Activated naive CD4-positive, alpha-beta T cell treated with anti-CD3 and anti-CD28 coated beads, Interleukin-2, amount 50 U/mL, for 24 hours (primary cell): ENCODE data around the gene POLA2.
"Not testable (repeated sequence)": the region's sequence is repeated elsewhere in the genome, so short reads cannot be mapped to it uniquely, and the experiment has no call there.

ENCODE experiments used
- H3K27ac Mint-ChIP-seq: one replicate; pipeline ENCODE4 v1.8.0; 2021; ENCODE audit warnings: mild to moderate bottlenecking, mixed read lengths
- H3K27me3 Mint-ChIP-seq: one replicate; pipeline ENCODE4 v1.8.0; 2021; ENCODE audit warnings: mixed read lengths
- H3K36me3 Mint-ChIP-seq: one replicate; pipeline ENCODE4 v1.8.0; 2021; ENCODE audit warnings: mixed read lengths
- H3K4me1 Mint-ChIP-seq: one replicate; pipeline ENCODE4 v1.8.0; 2021; ENCODE audit warnings: mixed read lengths
- H3K4me3 Mint-ChIP-seq: one replicate; pipeline ENCODE4 v1.8.0; 2021; ENCODE audit warnings: mild to moderate bottlenecking, mixed read lengths
- H3K9me3 Mint-ChIP-seq: one replicate; pipeline ENCODE4 v1.8.0; 2021; ENCODE audit warnings: mixed read lengths

POLA2 gene

GRCh38 chr11:65262381-65262680 lies 569 bp downstream of the POLA2 start:
- no peaks in the 10 kb centered on the region for H3K9me3 Mint-ChIP-seq
- peaks cover 9% of the 10 kb centered on the region for H3K36me3 Mint-ChIP-seq
- H3K27me3 Mint-ChIP-seq = no peaks in the 10 kb centered on the region
- H3K4me1 Mint-ChIP-seq = peaks cover 46% of the 10 kb centered on the region
- peak overlapping the region; percentile 95 for H3K4me3 Mint-ChIP-seq
- peak overlapping the region; percentile 99 for H3K27ac Mint-ChIP-seq

GRCh38 chr11:65262776-65263175 lies 1.0 kb downstream of the POLA2 start:
- H3K9me3 Mint-ChIP-seq = no peaks in the 10 kb centered on the region
- H3K4me1 Mint-ChIP-seq = peaks cover 46% of the 10 kb centered on the region
- H3K27me3 Mint-ChIP-seq = no peaks in the 10 kb centered on the region
- peak overlapping the region; percentile 99 for H3K27ac Mint-ChIP-seq
- peaks cover 9% of the 10 kb centered on the region for H3K36me3 Mint-ChIP-seq
- H3K4me3 Mint-ChIP-seq = peak overlapping the region; percentile 95

DNA sequence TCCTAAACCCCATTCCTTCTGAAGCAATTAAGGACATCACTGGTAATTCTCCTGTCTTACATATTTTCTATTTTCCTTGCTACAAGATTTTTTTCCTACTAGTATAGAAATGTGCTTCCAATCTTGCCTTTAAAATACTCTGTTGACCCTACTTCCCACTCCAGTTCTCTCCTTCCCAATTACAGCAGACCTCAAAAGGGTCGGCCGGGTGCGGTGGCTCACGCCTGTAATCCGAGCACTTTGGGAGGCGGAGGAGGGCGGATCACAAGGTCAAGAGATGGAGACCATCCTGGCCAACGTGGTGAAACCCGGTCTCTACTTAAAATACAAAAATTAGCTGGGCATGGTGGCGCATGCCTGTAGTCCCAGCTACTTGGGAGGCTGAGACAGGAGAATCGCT lies 3.0 kb downstream of the POLA2 start:
- H3K27ac Mint-ChIP-seq, H3K27me3 Mint-ChIP-seq, H3K9me3 Mint-ChIP-seq: not testable (repeated sequence)
- Mint-ChIP-seq H3K36me3 (peaks cover 11% of the 10 kb centered on the region), H3K4me1 (peaks cover 39% of the 10 kb centered on the region), H3K4me3 (peak overlapping the region; percentile 20)

- no peak overlapping the region for H3K4me3 Mint-ChIP-seq
- H3K36me3 Mint-ChIP-seq = peaks cover 17% of the 10 kb centered on the region
- no peaks in the 10 kb centered on the region for H3K27me3 Mint-ChIP-seq
- peaks cover 30% of the 10 kb centered on the region for H3K4me1 Mint-ChIP-seq
- H3K9me3 Mint-ChIP-seq = no peaks in the 10 kb centered on the region
- peak overlapping the region; percentile 36 for H3K27ac Mint-ChIP-seq
These were observed 4.4 kb downstream of the POLA2 start for GRCh38 chr11:65266210-65266609.

DNA sequence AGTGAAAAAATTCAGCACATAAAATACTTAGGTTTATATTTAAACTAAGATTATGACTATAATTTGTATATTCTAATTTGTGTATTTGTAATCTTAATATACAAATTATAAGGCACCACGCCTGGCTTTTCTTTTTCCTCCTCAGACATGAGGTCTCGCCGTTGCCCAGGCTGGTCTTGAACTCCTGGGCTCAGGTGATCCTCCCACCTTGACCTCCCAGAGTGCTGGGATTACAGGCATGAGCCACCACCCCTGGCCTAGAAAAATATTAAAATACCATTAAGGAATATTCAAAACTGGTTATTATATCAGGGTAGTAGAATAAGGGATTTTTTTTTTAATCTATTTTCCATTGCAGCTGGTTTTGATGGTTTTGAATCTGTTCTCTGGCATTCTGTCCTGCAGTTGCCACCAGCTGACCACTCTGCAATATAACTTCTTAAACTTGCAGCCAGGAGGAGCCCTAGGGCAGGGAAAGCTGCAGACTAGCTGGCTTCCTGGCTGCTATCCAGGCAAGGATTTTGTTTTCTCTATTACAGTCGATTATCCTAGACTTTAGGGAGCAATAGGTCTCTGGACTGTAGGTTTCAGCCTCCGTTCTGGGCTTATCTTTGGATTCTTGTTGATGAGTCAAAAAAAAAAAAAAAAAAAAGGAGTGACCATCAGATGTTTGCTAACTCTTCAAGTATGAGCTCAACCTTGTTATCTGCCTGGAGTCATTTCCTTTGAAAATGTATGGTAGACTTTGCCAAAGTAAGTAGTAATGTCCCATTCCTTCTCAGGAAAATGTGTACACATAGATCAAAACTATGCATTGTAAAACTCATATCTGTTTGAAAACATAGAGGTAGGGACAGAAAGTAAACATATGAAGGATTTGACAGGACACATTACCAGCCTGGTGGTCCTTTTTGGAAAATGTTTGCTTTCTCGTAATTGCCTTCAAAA lies 13.2 kb downstream of the POLA2 start:
- peaks cover 16% of the 10 kb centered on the region for H3K36me3 Mint-ChIP-seq
- no peaks in the 10 kb centered on the region for H3K9me3 Mint-ChIP-seq
- H3K27me3 Mint-ChIP-seq = no peaks in the 10 kb centered on the region
- no peak overlapping the region for H3K27ac Mint-ChIP-seq
- peaks cover 6% of the 10 kb centered on the region for H3K4me1 Mint-ChIP-seq
- H3K4me3 Mint-ChIP-seq = no peak overlapping the region

DNA sequence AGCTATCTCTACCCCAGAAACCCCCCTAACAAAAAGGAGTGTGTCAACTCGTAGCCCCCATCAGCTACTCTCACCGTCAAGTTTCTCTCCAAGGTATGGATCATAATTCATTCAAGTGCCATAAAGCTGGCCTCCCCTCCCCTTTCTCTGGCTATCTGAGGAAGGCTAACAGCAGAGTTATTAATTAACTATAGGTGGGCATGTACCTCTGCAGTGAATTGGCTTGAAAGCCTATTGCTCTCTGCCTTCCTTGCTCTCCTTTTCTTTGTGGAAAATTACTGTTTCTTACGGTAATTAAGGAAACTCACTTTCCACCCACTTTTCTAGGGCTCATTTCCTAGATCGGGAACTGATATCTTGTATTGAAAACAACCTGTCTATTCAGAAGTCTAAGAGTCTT lies 14.1 kb downstream of the POLA2 start:
- Mint-ChIP-seq H3K4me1 (peaks cover 8% of the 10 kb centered on the region), H3K9me3 (no peaks in the 10 kb centered on the region), H3K27ac (no peak overlapping the region), H3K4me3 (no peak overlapping the region), H3K27me3 (no peaks in the 10 kb centered on the region), H3K36me3 (peaks cover 13% of the 10 kb centered on the region)

DNA sequence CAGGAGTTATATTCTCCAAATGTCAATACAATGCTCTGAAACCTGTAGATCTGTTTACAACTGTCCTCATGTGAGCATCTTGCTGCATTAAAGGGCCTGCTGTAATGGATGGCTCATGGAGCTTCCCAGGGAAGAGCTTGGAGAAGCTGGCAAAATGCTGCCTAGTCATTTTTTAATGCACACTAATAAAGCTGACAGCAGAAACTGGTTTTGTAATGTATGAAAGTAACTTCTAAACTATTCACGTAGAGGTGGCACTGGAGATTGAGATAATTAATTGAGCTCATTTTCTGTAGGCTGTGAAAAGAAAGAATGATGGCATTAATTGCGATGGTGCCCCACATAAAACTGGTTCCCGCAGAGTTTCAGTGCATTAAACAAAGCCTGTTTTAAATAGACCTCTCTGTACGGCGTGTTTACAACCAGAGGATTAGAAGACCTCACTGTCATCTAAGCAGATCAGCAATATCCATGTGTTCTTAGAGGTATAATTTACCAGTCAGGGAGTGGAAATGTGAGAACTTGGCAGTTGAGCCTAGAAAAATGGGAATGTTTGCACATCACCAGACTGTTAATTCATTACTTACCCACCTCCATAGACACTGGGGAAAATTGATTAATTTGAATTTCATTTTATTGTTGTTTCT lies 16.0 kb downstream of the POLA2 start:
- H3K27me3 Mint-ChIP-seq = no peaks in the 10 kb centered on the region
- peaks cover 8% of the 10 kb centered on the region for H3K4me1 Mint-ChIP-seq
- no peak overlapping the region for H3K4me3 Mint-ChIP-seq
- H3K36me3 Mint-ChIP-seq = peaks cover 16% of the 10 kb centered on the region
- H3K27ac Mint-ChIP-seq = no peak overlapping the region
- H3K9me3 Mint-ChIP-seq = no peaks in the 10 kb centered on the region

GRCh38 chr11:65278356-65278755 lies 16.6 kb downstream of the POLA2 start:
- H3K4me1 Mint-ChIP-seq = peaks cover 8% of the 10 kb centered on the region
- no peaks in the 10 kb centered on the region for H3K27me3 Mint-ChIP-seq
- H3K36me3 Mint-ChIP-seq = peaks cover 16% of the 10 kb centered on the region
- no peak overlapping the region for H3K27ac Mint-ChIP-seq
- no peaks in the 10 kb centered on the region for H3K9me3 Mint-ChIP-seq
- no peak overlapping the region for H3K4me3 Mint-ChIP-seq

- Mint-ChIP-seq H3K9me3 (no peaks in the 10 kb centered on the region), H3K4me3 (no peak overlapping the region), H3K36me3 (peaks cover 16% of the 10 kb centered on the region), H3K27me3 (no peaks in the 10 kb centered on the region), H3K27ac (no peak overlapping the region), H3K4me1 (peaks cover 8% of the 10 kb centered on the region)
These were observed 17.5 kb downstream of the POLA2 start for GRCh38 chr11:65279279-65279678.

DNA sequence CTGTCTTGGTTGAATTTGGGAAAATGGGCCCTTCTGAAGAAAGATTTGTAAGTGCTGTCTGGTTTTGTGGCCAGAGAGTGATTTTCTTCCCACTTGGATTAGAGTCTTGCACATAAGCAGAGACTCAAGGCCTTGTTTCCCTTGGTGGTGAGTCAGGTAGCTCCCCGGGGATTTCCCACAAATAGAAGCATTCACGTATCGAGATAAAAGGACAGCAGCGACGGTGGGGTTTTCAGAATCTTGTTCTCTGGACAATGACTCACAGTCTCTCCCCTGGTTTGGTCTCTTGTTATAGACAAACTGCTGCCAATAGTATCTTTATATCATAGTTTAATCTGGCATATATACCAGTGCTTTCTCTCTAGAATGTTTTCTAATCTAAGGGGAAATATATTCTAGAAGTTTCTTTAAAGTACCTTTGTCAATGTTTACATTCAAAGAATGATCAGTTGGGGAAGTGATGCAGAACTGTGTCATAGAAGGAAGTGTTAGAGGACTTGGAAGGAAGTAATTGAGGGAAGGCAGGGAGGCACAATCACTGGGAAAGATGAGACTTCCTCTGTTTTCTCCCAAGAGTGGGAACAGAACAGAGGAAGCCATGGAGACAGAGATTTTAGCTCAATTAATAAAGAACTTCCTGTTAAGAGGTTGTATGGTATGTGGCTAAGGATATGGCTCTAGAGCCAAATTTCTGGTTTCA lies 18.1 kb downstream of the POLA2 start:
- H3K27me3 Mint-ChIP-seq = no peaks in the 10 kb centered on the region
- no peak overlapping the region for H3K4me3 Mint-ChIP-seq
- peaks cover 16% of the 10 kb centered on the region for H3K36me3 Mint-ChIP-seq
- H3K9me3 Mint-ChIP-seq = no peaks in the 10 kb centered on the region
- peaks cover 8% of the 10 kb centered on the region for H3K4me1 Mint-ChIP-seq
- H3K27ac Mint-ChIP-seq = peak overlapping the region; percentile 59

GRCh38 chr11:65280646-65281045 lies 18.9 kb downstream of the POLA2 start:
- no peaks in the 10 kb centered on the region for H3K27me3 Mint-ChIP-seq
- no peaks in the 10 kb centered on the region for H3K9me3 Mint-ChIP-seq
- H3K4me3 Mint-ChIP-seq = no peak overlapping the region
- H3K36me3 Mint-ChIP-seq = peaks cover 16% of the 10 kb centered on the region
- peaks cover 8% of the 10 kb centered on the region for H3K4me1 Mint-ChIP-seq
- no peak overlapping the region for H3K27ac Mint-ChIP-seq

DNA sequence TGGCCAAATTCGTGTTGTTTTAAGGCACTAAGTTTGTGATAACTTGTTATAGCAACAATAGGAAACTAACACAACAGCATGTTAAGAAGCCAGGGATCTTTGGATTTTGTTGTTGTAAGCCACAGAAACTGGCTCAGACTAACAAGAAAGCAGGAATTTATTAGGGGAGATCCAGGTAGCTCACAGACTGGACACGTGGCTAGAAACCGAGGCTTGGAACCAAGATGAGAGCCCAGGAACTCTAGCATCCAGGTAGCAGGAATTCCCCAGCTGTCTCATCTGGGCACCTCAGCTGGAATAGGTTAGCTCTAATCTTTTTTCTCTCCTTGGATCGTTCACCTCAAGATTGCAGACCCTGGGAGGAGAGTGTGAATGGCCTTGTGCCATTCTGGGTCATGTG lies 24.9 kb downstream of the POLA2 start:
- no peaks in the 10 kb centered on the region for H3K4me1 Mint-ChIP-seq
- H3K36me3 Mint-ChIP-seq = peaks cover 15% of the 10 kb centered on the region
- no peak overlapping the region for H3K4me3 Mint-ChIP-seq
- H3K27ac Mint-ChIP-seq = no peak overlapping the region
- no peaks in the 10 kb centered on the region for H3K9me3 Mint-ChIP-seq
- no peaks in the 10 kb centered on the region for H3K27me3 Mint-ChIP-seq

DNA sequence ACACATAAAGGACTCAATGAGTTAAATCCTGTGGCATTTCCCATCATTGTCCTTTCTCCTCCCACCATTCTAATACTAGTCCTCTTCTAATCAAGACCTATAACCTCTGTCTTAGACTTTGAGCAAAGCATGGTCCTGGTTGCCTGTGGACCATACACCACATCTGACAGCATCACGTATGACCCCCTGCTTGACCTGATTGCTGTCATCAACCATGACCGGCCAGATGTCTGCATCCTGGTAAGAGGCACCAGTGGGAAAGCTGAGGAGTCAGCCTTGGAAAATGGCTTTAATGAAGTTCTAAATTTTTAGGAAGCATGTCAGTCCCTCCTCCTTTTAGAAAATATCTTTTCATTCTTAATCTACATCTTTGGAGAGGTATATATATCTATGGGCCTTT lies 25.8 kb downstream of the POLA2 start:
- H3K4me1 Mint-ChIP-seq = no peaks in the 10 kb centered on the region
- H3K27me3 Mint-ChIP-seq = no peaks in the 10 kb centered on the region
- no peak overlapping the region for H3K27ac Mint-ChIP-seq
- no peaks in the 10 kb centered on the region for H3K9me3 Mint-ChIP-seq
- H3K36me3 Mint-ChIP-seq = peaks cover 11% of the 10 kb centered on the region
- H3K4me3 Mint-ChIP-seq = no peak overlapping the region

DNA sequence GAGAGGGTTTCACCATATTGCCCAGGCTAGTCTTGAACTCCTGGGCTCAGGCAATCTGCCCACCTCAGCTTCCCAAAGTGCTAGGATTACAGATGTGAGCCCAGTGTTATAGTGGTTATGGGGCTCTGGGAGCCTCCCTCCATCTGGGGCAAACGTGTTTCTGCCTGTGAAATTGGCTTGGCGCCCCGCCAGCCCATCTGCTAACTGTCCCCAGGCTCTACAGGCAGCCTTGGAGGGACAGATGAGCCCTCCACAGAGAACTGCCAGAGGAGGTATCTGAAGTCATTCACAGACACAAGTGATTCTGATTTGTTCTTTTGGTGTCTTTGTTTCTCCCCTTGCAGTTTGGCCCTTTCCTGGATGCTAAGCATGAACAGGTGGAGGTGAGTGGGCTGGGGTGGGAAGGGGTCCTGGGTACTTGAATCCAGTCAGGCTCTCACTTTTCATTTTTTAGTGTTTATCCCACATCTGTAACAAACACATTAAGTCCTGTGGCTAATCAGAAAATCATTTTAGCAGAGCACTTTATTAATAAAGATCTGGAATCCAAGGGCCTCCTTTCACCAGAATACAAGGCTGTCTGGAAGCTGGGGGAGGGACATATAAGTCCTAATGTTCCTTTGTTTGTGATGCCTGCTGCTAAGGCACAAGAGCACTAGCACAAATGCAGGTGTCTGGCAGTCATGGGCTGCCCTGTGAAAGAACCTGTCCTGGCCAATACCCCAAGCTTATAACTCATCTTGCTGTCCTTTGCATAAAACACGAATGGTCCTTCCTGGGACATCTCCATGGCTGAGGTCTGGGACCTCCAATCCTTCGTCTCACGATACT lies 27.2 kb downstream of the POLA2 start:
- H3K9me3 Mint-ChIP-seq = no peaks in the 10 kb centered on the region
- H3K27me3 Mint-ChIP-seq = no peaks in the 10 kb centered on the region
- H3K36me3 Mint-ChIP-seq = peaks cover 11% of the 10 kb centered on the region
- peak overlapping the region; percentile 65 for H3K27ac Mint-ChIP-seq
- no peak overlapping the region for H3K4me3 Mint-ChIP-seq
- no peaks in the 10 kb centered on the region for H3K4me1 Mint-ChIP-seq

- Mint-ChIP-seq H3K27me3 (no peaks in the 10 kb centered on the region), H3K36me3 (peaks cover 11% of the 10 kb centered on the region)
These were observed 28.8 kb downstream of the POLA2 start for GRCh38 chr11:65290448-65291165.

More at GRCh38 chr11:65290448-65291165, 28.8 kb downstream of the POLA2 start:
- H3K4me1 Mint-ChIP-seq = no peaks in the 10 kb centered on the region
- no peaks in the 10 kb centered on the region for H3K9me3 Mint-ChIP-seq
- no peak overlapping the region for H3K27ac Mint-ChIP-seq
- H3K4me3 Mint-ChIP-seq = no peak overlapping the region
